K562 (cell line): ENCODE measurements around the gene UBE2L3. TPM values are rescaled to one million over a fixed set of nuclear protein-coding genes. Genes with fewer than 3 reads are reported as not detected.

ENCODE experiments used
- BDP1 ChIP-seq: IDR thresholded peaks from 3 replicates; pipeline ENCODE4 v1.6.1; 2011; ENCODE audit not compliant: insufficient read length, insufficient read depth
- ETV1 ChIP-seq: fragments of 450-650 bp; conservative IDR thresholded peaks from 2 replicates; pipeline ENCODE4 v1.6.1; 2016; ENCODE audit warnings: missing genetic modification characterization, control low read depth, low read depth, missing compliant biosample characterization
- GABPB1 ChIP-seq: sonication (generic); formaldehyde crosslinking; IDR thresholded peaks from 2 replicates; pipeline ENCODE4 v1.8.0; 2022; ENCODE audit warnings: mild to moderate bottlenecking, missing genetic modification reagents
- KLF16 ChIP-seq: IDR thresholded peaks from 2 replicates; pipeline ENCODE4 v1.6.1; 2016; ENCODE audit warnings: antibody characterized with exemption
- RHOXF2B ChIP-seq: fragments of 250-450 bp; sonication (Bioruptor Pico); conservative IDR thresholded peaks from 2 replicates; pipeline ENCODE4 v1.5.1; 2021
- SRSF7 ChIP-seq: fragments of 200-400 bp; formaldehyde crosslinking; optimal IDR thresholded peaks from 2 replicates; pipeline ENCODE3; 2017; ENCODE audit warnings: mild to moderate bottlenecking, low read depth, low read length
- TEAD4 ChIP-seq, 2 experiments: sonication (generic) in 1 of 2; formaldehyde crosslinking in 1 of 2; IDR thresholded peaks; 2 replicates each; pipeline versions ENCODE4 v1.6.1 to v1.8.0; 2012 to 2022; ENCODE audit warnings: borderline replicate concordance in 1 of 2, inconsistent platforms in 1 of 2, low read length in 1 of 2, mild to moderate bottlenecking in 1 of 2, missing genetic modification reagents in 1 of 2
- UBTF ChIP-seq, 2 experiments: IDR thresholded peaks; 2 replicates each; pipeline ENCODE4 v1.6.1; 2012; ENCODE audit warnings: improper control_type of control experiment in 2 of 2, low read depth in 2 of 2, low read length in 2 of 2, borderline replicate concordance in 1 of 2
- YY1 ChIP-seq, 3 experiments: IDR thresholded peaks; 2 replicates each; pipeline ENCODE4 v1.6.1; 2011; ENCODE audit warnings: low read length in 2 of 3, mild to moderate bottlenecking in 2 of 3, moderate library complexity in 2 of 3, borderline replicate concordance in 1 of 3, control low read depth in 1 of 3, low read depth in 1 of 3; ENCODE audit not compliant: insufficient read depth in 3 of 3, insufficient replicate concordance in 2 of 3, control insufficient read depth in 1 of 3, insufficient read length in 1 of 3; ENCODE audit errors: extremely low read depth in 1 of 3
- ZNF134 ChIP-seq: fragments of 250-450 bp; sonication (Bioruptor Pico); conservative IDR thresholded peaks from 2 replicates; pipeline ENCODE4 v1.4.0; 2020
- ZNF143 ChIP-seq: sonication (generic); formaldehyde crosslinking; IDR thresholded peaks from 2 replicates; pipeline ENCODE4 v1.9.0; 2022; ENCODE audit warnings: mild to moderate bottlenecking, missing genetic modification reagents
- ZNF175 ChIP-seq: fragments of 200-800 bp; sonication (Bioruptor generic); IDR thresholded peaks from 2 replicates; pipeline ENCODE4 v1.6.1; 2016; ENCODE audit warnings: low read depth, mild to moderate bottlenecking, missing genetic modification characterization, missing compliant biosample characterization
- polyA plus RNA-seq, 8 experiments: library from polyadenylated mRNA; depleted of rRNA in 4 of 8; stranded (reverse) in 5 of 8; unstranded in 3 of 8; fragments of >200 nt; fragmentation: Nextera tagmentation in 2 of 8; fragmentation: Illumina TruSeq in 1 of 8; extraction: Ambion mirVana in 2 of 8; extraction: Trizol in 1 of 8; gene quantifications; 2 replicates each; pipeline versions ENCODE4 v1.2.1 to v1.2.3, GENCODE V29; 2011 to 2014; ENCODE audit warnings: inconsistent platforms in 1 of 8, missing spikeins in 1 of 8
- total RNA-seq, 7 experiments: library from RNA; depleted of rRNA in 6 of 7; stranded (reverse); fragments of >200 nt in 6 of 7; fragmentation: Illumina TruSeq in 2 of 7; extraction: Trizol in 2 of 7; gene quantifications; 2 replicates each; pipeline versions ENCODE4 v1.2.1 to v1.2.3, GENCODE V29; 2011 to 2021; ENCODE audit warnings: low replicate concordance in 1 of 7
- TF ChIP-seq, protein P1 (sequence below): sonication (generic); formaldehyde crosslinking; IDR thresholded peaks from 2 replicates; pipeline ENCODE4 v1.4.0; 2020; ENCODE audit warnings: mild to moderate bottlenecking, missing genetic modification reagents
- TF ChIP-seq, protein P2 (sequence below): sonication (generic); formaldehyde crosslinking; IDR thresholded peaks from 2 replicates; pipeline ENCODE4 v1.8.0; 2022; ENCODE audit warnings: missing genetic modification reagents, mild to moderate bottlenecking, borderline replicate concordance
- TF ChIP-seq, protein P3 (sequence below): fragments of 200-400 bp; formaldehyde crosslinking; IDR thresholded peaks from 2 replicates; pipeline ENCODE4 v1.6.1; 2017; ENCODE audit warnings: mild to moderate bottlenecking, low read depth, low read length, moderate library complexity
- TF ChIP-seq, protein P4 (sequence below): fragments of 250-450 bp; sonication (Bioruptor Pico); IDR thresholded peaks from 2 replicates; pipeline ENCODE4 v1.8.0; 2021; ENCODE audit warnings: borderline replicate concordance, mild to moderate bottlenecking, moderate library complexity; ENCODE audit not compliant: poor library complexity, severe bottlenecking

UBE2L3 gene
- total and polyA plus RNA-seq, 9 of the 15 experiments (the other 6 are each of a cell fraction or from before 2014, with no cell fraction given), result 215 to 625 (median 285) TPM

- TF ChIP-seq, protein P1, sequence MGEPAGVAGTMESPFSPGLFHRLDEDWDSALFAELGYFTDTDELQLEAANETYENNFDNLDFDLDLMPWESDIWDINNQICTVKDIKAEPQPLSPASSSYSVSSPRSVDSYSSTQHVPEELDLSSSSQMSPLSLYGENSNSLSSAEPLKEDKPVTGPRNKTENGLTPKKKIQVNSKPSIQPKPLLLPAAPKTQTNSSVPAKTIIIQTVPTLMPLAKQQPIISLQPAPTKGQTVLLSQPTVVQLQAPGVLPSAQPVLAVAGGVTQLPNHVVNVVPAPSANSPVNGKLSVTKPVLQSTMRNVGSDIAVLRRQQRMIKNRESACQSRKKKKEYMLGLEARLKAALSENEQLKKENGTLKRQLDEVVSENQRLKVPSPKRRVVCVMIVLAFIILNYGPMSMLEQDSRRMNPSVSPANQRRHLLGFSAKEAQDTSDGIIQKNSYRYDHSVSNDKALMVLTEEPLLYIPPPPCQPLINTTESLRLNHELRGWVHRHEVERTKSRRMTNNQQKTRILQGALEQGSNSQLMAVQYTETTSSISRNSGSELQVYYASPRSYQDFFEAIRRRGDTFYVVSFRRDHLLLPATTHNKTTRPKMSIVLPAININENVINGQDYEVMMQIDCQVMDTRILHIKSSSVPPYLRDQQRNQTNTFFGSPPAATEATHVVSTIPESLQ (CRISPR knock-in tag), result no peak
- TF ChIP-seq ZNF134 (CRISPR knock-in tag) (no peak), ETV1 (no peak), SRSF7 (no peak), UBTF (IDR thresholded peaks at IDR 0.05; ENCODE audit: borderline replicate concordance in 1 of 2, low read depth in 2 of 2, low read length in 2 of 2) (peak; percentile 41 to 61; a peak in 1 of 4 replicates), YY1 (IDR thresholded peaks at IDR 0.05; ENCODE audit: borderline replicate concordance in 1 of 3, control insufficient read depth in 1 of 3, extremely low read depth in 1 of 3, insufficient read depth in 3 of 3, insufficient read length in 1 of 3, insufficient replicate concordance in 2 of 3, low read depth in 1 of 3, low read length in 2 of 3) (no peak), GABPB1 (CRISPR knock-in tag) (0 out of 2 replicates have a peak, but pooled peaks have one; percentile 9), TEAD4 (IDR thresholded peaks at IDR 0.05; ENCODE audit: low read length) (no peak), TEAD4 (CRISPR knock-in tag; IDR thresholded peaks at IDR 0.05; ENCODE audit: borderline replicate concordance) (0 out of 2 replicates have a peak, but pooled peaks have one; percentile 68), KLF16 (no peak), ZNF143 (0 out of 2 replicates have a peak, but pooled peaks have one; percentile 34), ZNF175 (CRISPR knock-in tag) (no peak), BDP1 (no peak), RHOXF2B (CRISPR knock-in tag) (0 out of 2 replicates have a peak, but pooled peaks have one; percentile 14)
- TF ChIP-seq, protein P2, sequence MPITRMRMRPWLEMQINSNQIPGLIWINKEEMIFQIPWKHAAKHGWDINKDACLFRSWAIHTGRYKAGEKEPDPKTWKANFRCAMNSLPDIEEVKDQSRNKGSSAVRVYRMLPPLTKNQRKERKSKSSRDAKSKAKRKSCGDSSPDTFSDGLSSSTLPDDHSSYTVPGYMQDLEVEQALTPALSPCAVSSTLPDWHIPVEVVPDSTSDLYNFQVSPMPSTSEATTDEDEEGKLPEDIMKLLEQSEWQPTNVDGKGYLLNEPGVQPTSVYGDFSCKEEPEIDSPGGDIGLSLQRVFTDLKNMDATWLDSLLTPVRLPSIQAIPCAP (CRISPR knock-in tag), result no peak
- TF ChIP-seq, protein P3, sequence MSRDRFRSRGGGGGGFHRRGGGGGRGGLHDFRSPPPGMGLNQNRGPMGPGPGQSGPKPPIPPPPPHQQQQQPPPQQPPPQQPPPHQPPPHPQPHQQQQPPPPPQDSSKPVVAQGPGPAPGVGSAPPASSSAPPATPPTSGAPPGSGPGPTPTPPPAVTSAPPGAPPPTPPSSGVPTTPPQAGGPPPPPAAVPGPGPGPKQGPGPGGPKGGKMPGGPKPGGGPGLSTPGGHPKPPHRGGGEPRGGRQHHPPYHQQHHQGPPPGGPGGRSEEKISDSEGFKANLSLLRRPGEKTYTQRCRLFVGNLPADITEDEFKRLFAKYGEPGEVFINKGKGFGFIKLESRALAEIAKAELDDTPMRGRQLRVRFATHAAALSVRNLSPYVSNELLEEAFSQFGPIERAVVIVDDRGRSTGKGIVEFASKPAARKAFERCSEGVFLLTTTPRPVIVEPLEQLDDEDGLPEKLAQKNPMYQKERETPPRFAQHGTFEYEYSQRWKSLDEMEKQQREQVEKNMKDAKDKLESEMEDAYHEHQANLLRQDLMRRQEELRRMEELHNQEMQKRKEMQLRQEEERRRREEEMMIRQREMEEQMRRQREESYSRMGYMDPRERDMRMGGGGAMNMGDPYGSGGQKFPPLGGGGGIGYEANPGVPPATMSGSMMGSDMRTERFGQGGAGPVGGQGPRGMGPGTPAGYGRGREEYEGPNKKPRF, result no peak
- TF ChIP-seq, protein P4, sequence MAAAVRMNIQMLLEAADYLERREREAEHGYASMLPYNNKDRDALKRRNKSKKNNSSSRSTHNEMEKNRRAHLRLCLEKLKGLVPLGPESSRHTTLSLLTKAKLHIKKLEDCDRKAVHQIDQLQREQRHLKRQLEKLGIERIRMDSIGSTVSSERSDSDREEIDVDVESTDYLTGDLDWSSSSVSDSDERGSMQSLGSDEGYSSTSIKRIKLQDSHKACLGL (CRISPR knock-in tag), result no peak
Observed at GRCh38 chr22:21599053-21599893, 31.8 kb downstream of the UBE2L3 start (continued).
